Measurements from ENCODE around the gene PDE8B. TPM values are rescaled to one million over a fixed set of nuclear protein-coding genes. Genes with fewer than 3 reads are reported as not detected.

The PDE8B gene
- total and polyA plus RNA-seq, 2 experiments from 2014 or later: 0.45 to 0.91 TPM

DNA sequence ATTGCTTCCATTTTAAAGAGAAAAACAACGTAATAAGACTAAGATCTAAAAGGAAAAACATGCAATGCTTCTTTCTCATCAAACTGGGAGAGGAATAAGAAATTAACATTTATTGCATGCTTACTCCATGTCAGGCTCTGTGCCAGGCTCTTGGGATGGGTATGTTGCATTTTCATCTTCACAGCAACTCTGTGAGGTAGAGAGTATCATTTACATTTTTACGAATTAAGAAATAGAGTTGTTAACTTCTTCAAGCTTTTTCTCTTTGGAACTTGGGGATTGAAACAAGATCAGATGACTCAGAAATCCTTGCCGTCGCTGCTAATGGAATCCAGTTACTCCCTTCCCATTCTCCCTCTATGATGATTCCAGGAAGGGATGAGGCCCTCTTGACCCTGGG lies 39.5 kb downstream of the PDE8B start:
- no peak for DNase-seq (ENCODE audit: low spot score)
- no peaks in the 10 kb centered on the region for H3K9me3 Mint-ChIP-seq
- H3K27me3 ChIP-seq (ENCODE audit: insufficient read depth): no peaks in the 10 kb centered on the region
- TF ChIP-seq, protein P1, sequence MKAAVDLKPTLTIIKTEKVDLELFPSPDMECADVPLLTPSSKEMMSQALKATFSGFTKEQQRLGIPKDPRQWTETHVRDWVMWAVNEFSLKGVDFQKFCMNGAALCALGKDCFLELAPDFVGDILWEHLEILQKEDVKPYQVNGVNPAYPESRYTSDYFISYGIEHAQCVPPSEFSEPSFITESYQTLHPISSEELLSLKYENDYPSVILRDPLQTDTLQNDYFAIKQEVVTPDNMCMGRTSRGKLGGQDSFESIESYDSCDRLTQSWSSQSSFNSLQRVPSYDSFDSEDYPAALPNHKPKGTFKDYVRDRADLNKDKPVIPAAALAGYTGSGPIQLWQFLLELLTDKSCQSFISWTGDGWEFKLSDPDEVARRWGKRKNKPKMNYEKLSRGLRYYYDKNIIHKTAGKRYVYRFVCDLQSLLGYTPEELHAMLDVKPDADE (IDR thresholded peaks at IDR 0.05): no peak
- TF ChIP-seq ZNF331 (CRISPR knock-in tag; IDR thresholded peaks at IDR 0.05; ENCODE audit: low read depth) (no peak), CREB1 (CRISPR knock-in tag; IDR thresholded peaks at IDR 0.05; ENCODE audit: low read depth) (no peak), EZH2phosphoT487 (IDR thresholded peaks at IDR 0.05; ENCODE audit: unreplicated experiment) (no peak), NANOG (IDR thresholded peaks at IDR 0.05; ENCODE audit: borderline replicate concordance) (no peak), REST (IDR thresholded peaks at IDR 0.05; ENCODE audit: unreplicated experiment) (no peak), JUNB (IDR thresholded peaks at IDR 0.05; ENCODE audit: unreplicated experiment) (no peak), EZH2 (IDR thresholded peaks at IDR 0.05; ENCODE audit: low read depth, unreplicated experiment) (no peak), ZNF114 (CRISPR knock-in tag; IDR thresholded peaks at IDR 0.05) (no peak), STAT1 (IDR thresholded peaks at IDR 0.05; ENCODE audit: unreplicated experiment) (no peak), POLR2AphosphoS5 (IDR thresholded peaks at IDR 0.05; ENCODE audit: low read depth) (no peak)
- TF ChIP-seq, protein P2, sequence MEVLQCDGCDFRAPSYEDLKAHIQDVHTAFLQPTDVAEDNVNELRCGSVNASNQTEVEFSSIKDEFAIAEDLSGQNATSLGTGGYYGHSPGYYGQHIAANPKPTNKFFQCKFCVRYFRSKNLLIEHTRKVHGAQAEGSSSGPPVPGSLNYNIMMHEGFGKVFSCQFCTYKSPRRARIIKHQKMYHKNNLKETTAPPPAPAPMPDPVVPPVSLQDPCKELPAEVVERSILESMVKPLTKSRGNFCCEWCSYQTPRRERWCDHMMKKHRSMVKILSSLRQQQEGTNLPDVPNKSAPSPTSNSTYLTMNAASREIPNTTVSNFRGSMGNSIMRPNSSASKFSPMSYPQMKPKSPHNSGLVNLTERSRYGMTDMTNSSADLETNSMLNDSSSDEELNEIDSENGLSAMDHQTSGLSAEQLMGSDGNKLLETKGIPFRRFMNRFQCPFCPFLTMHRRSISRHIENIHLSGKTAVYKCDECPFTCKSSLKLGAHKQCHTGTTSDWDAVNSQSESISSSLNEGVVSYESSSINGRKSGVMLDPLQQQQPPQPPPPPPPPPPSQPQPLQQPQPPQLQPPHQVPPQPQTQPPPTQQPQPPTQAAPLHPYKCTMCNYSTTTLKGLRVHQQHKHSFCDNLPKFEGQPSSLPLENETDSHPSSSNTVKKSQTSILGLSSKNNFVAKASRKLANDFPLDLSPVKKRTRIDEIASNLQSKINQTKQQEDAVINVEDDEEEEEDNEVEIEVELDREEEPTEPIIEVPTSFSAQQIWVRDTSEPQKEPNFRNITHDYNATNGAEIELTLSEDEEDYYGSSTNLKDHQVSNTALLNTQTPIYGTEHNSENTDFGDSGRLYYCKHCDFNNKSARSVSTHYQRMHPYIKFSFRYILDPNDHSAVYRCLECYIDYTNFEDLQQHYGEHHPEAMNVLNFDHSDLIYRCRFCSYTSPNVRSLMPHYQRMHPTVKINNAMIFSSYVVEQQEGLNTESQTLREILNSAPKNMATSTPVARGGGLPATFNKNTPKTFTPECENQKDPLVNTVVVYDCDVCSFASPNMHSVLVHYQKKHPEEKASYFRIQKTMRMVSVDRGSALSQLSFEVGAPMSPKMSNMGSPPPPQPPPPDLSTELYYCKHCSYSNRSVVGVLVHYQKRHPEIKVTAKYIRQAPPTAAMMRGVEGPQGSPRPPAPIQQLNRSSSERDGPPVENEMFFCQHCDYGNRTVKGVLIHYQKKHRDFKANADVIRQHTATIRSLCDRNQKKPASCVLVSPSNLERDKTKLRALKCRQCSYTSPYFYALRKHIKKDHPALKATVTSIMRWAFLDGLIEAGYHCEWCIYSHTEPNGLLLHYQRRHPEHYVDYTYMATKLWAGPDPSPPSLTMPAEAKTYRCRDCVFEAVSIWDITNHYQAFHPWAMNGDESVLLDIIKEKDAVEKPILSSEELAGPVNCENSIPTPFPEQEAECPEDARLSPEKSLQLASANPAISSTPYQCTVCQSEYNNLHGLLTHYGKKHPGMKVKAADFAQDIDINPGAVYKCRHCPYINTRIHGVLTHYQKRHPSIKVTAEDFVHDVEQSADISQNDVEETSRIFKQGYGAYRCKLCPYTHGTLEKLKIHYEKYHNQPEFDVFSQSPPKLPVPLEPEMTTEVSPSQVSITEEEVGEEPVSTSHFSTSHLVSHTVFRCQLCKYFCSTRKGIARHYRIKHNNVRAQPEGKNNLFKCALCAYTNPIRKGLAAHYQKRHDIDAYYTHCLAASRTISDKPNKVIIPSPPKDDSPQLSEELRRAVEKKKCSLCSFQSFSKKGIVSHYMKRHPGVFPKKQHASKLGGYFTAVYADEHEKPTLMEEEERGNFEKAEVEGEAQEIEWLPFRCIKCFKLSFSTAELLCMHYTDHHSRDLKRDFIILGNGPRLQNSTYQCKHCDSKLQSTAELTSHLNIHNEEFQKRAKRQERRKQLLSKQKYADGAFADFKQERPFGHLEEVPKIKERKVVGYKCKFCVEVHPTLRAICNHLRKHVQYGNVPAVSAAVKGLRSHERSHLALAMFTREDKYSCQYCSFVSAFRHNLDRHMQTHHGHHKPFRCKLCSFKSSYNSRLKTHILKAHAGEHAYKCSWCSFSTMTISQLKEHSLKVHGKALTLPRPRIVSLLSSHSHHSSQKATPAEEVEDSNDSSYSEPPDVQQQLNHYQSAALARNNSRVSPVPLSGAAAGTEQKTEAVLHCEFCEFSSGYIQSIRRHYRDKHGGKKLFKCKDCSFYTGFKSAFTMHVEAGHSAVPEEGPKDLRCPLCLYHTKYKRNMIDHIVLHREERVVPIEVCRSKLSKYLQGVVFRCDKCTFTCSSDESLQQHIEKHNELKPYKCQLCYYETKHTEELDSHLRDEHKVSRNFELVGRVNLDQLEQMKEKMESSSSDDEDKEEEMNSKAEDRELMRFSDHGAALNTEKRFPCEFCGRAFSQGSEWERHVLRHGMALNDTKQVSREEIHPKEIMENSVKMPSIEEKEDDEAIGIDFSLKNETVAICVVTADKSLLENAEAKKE (CRISPR knock-in tag; IDR thresholded peaks at IDR 0.05): no peak
- TF ChIP-seq, protein P3, sequence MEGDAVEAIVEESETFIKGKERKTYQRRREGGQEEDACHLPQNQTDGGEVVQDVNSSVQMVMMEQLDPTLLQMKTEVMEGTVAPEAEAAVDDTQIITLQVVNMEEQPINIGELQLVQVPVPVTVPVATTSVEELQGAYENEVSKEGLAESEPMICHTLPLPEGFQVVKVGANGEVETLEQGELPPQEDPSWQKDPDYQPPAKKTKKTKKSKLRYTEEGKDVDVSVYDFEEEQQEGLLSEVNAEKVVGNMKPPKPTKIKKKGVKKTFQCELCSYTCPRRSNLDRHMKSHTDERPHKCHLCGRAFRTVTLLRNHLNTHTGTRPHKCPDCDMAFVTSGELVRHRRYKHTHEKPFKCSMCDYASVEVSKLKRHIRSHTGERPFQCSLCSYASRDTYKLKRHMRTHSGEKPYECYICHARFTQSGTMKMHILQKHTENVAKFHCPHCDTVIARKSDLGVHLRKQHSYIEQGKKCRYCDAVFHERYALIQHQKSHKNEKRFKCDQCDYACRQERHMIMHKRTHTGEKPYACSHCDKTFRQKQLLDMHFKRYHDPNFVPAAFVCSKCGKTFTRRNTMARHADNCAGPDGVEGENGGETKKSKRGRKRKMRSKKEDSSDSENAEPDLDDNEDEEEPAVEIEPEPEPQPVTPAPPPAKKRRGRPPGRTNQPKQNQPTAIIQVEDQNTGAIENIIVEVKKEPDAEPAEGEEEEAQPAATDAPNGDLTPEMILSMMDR (conservative IDR thresholded peaks at IDR 0.05; ENCODE audit: low read depth in 2 of 2): no peak
- no peaks in the 10 kb centered on the region for H3K27me3 Mint-ChIP-seq (ENCODE audit: insufficient read depth, low read depth, poor library complexity)
- H3K4me1 Mint-ChIP-seq: no peaks in the 10 kb centered on the region
- no peaks in the 10 kb centered on the region for H3K79me2 ChIP-seq (replicated peaks; ENCODE audit: insufficient read depth)
- no peaks in the 10 kb centered on the region for H4K20me1 ChIP-seq (replicated peaks; ENCODE audit: insufficient read depth)
- H2AFZ ChIP-seq: no peak overlapping the region
- no peak overlapping the region for H3K4me3 ChIP-seq
- H3K36me3 ChIP-seq (ENCODE audit: insufficient read depth): no peaks in the 10 kb centered on the region
- H3K4me3 Mint-ChIP-seq: no peak overlapping the region
- H3K36me3 Mint-ChIP-seq (ENCODE audit: low read depth): no peaks in the 10 kb centered on the region
- H3K9me2 ChIP-seq (ENCODE audit: insufficient read depth): no peaks in the 10 kb centered on the region
- no peak overlapping the region for H3K27ac ChIP-seq (ENCODE audit: low read depth)
- H3K4me2 ChIP-seq: no peak overlapping the region
- H3F3A ChIP-seq (replicated peaks; ENCODE audit: low read depth): no peaks in the 10 kb centered on the region
- no peak for ATAC-seq
- no peaks in the 10 kb centered on the region for H3K4me1 ChIP-seq (ENCODE audit: insufficient read depth)
- no peak overlapping the region for H3K27ac Mint-ChIP-seq

Measured in GM23338 (cell line).